H7 (cell line): Measurements from ENCODE around the gene RNF40. TPM values are rescaled to one million over a fixed set of nuclear protein-coding genes. Genes with fewer than 3 reads are reported as not detected.

Experiments
- DNase-seq: peaks from one replicate; pipeline ENCODE4 v3.0.0; 2012
- H3K27me3 ChIP-seq: 2 replicates; pipeline ENCODE4 v1.6.0; 2011; ENCODE audit warnings: mild to moderate bottlenecking, low read length; ENCODE audit not compliant: control insufficient read depth, insufficient read depth
- H3K36me3 ChIP-seq: replicated peaks from 2 replicates; pipeline ENCODE4 v1.5.1; 2011; ENCODE audit warnings: low read length; ENCODE audit not compliant: control insufficient read depth, insufficient read depth
- H3K4me3 ChIP-seq: 2 replicates; pipeline ENCODE4 v1.5.1; 2011; ENCODE audit warnings: low read depth, mild to moderate bottlenecking, control low read depth, low read length, moderate library complexity; ENCODE audit not compliant: insufficient read depth
- total RNA-seq: library from RNA; depleted of rRNA; stranded (reverse); fragments of >200 nt; shearing (Covaris generic); gene quantifications from 2 replicates; pipeline ENCODE4 v1.2.3, GENCODE V29; 2014

The RNF40 gene
- total RNA-seq, 1 experiment from 2014 or later, result 72.6 TPM

DNA sequence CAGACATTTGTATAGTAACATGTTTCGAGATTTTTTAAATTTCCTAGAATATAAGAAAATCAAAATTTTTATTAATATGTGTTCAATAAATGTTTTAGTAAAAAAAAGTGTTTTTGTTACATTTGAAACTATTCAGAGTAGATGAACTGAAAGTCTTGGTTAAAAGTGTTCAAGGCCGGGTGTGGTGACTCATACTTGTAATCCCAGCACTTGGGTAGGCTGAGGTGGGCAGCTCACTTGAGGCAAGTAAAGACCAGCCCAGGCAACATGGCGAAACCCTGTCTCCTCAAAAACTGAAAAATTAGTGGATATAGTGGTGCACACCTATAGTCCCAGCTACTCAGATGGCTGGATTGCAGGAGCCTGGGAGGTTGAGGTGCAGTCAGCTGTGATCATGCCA lies 30.7 kb upstream of the RNF40 start:
- Histone ChIP-seq H3K27me3 (no peaks in the 10 kb centered on the region), H3K36me3 (peaks cover 33% of the 10 kb centered on the region), H3K4me3 (no peak overlapping the region)
- no peak for DNase-seq

DNA sequence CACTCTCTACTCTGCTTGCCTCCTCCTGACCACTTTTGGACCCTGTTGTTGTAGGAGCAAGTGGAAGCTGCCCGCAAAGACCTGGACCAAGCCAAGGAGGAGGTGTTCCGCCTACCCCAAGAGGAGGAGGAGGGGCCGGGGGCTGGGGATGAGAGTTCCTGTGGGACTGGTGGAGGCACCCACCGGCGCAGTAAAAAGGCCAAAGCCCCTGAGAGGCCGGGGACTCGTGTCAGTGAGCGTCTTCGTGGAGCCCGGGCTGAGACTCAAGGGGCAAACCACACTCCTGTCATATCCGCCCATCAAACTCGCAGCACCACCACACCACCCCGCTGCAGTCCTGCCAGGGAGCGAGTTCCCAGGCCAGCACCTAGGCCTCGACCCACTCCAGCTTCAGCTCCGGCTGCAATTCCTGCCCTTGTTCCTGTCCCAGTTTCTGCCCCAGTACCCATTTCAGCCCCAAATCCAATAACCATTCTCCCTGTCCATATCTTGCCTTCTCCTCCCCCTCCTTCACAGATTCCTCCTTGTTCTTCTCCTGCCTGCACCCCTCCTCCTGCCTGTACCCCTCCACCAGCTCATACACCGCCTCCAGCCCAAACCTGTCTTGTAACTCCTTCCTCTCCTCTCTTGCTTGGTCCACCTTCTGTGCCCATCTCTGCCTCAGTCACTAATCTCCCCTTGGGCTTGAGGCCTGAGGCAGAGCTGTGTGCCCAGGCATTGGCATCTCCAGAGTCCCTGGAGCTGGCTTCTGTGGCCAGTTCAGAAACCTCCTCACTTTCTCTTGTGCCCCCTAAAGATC lies 24.9 kb upstream of the RNF40 start:
- peak; percentile 34 for DNase-seq
- Histone ChIP-seq H3K4me3 (no peak overlapping the region), H3K27me3 (no peaks in the 10 kb centered on the region), H3K36me3 (peaks cover 36% of the 10 kb centered on the region)

GRCh38 chr16:30737794-30738648 lies 24.1 kb upstream of the RNF40 start:
- Histone ChIP-seq H3K36me3 (peaks cover 35% of the 10 kb centered on the region), H3K4me3 (no peak overlapping the region), H3K27me3 (no peaks in the 10 kb centered on the region)
- peak; percentile 30 for DNase-seq

DNA sequence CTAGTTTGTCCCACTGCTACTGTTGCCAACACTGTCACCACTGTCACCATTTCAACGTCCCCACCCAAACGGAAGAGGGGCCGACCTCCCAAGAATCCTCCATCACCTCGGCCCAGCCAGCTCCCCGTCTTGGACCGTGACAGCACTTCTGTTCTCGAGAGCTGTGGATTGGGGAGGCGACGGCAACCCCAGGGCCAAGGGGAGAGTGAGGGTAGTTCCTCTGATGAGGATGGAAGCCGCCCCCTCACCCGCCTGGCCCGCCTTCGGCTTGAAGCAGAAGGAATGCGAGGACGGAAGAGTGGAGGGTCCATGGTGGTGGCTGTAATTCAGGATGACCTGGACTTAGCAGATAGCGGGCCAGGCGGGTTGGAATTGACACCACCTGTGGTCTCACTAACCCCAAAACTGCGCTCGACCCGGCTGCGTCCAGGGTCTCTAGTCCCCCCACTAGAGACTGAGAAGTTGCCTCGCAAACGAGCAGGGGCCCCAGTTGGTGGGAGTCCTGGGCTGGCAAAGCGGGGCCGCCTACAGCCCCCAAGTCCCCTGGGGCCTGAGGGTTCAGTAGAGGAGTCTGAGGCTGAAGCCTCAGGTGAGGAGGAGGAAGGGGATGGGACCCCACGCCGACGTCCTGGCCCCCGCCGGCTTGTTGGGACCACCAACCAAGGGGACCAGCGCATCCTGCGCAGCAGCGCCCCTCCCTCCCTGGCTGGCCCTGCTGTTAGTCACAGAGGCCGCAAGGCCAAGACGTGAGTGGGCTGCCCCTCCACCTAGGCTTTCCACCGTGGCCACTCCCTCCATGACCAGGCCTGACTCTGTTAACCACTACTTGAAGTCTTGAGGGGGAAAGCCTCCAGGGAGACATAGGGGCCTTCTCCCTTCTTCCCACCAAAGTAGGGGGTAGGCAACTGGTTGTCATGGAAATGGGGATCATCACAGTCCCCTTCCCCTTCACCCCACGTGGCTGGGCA lies 22.9 kb upstream of the RNF40 start:
- peaks cover 25% of the 10 kb centered on the region for H3K36me3 ChIP-seq
- no peaks in the 10 kb centered on the region for H3K27me3 ChIP-seq
- DNase-seq, result peak; percentile 60
- no peak overlapping the region for H3K4me3 ChIP-seq

DNA sequence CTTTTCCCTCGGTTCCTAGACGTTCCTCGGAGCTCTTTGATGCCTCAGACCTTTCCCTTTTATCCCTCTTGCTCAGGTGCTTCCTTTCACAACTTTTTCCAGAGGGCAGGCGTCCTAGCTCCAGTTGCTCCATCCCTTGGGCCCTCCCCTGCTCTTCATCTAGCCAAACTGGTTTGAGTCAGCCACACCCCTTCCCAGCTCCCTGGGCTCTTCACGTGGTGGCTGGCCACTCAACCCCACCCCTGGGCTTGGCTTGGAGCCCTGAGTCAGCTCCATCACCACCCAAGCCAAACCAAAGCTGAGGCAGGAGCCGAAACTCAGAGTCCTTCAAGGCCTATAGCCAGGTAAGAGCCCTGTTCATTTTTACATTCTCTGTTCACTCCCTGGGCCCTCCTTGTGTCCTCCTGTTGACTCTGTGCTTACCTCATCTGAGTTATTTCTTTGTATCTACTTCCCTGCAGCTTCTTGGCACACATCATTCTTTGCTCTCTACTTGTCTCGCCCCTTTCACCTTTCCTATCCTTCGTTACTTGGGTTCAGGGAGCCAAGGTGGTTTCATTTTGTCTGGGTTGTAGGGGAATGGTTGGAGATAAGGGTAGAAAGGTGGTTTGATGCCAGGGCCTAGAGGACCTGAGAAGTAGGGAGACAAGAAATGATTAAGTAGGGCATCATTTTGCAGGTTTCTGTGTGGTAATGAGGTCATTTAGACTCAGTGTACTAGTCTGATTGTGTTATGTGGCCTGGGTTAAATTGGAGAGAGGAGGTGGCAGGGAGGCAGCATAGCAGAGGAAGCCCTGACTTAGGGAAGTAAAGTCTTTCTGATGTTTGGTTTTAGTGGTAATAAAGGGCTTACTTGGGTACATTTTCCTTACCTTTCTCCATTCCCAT lies 21.5 kb upstream of the RNF40 start:
- Histone ChIP-seq H3K36me3 (peaks cover 21% of the 10 kb centered on the region), H3K27me3 (no peaks in the 10 kb centered on the region), H3K4me3 (no peak overlapping the region)
- DNase-seq, result peak; percentile 86

DNA sequence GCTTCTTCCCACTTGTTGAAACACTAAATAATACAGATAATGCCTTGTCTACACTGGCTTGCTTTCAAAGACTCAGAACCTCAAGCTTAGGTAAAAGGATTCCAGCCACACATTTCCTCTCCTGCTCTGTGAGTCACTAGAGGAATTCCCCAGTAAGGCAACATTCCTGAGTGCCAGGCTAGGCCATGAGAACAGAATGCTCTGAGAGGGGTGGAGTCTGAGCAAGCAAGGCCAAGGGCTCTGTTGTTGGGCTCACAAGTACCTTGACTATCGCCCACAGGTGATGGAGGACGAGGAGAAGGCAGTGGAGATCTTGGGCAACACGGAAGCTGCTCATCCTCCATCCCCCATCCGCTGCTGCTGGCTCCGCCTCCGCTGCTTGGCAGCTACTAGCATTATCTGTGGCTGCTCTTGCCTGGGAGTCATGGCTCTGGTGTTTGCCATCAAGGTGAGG lies 20.6 kb upstream of the RNF40 start:
- DNase-seq, result peak; percentile 58
- Histone ChIP-seq H3K36me3 (peaks cover 13% of the 10 kb centered on the region), H3K4me3 (no peak overlapping the region), H3K27me3 (no peaks in the 10 kb centered on the region)

GRCh38 chr16:30743716-30744115 lies 18.4 kb upstream of the RNF40 start:
- Histone ChIP-seq H3K36me3 (peaks cover 3% of the 10 kb centered on the region), H3K27me3 (no peaks in the 10 kb centered on the region), H3K4me3 (no peak overlapping the region)
- no peak for DNase-seq

GRCh38 chr16:30744183-30744582 lies 17.9 kb upstream of the RNF40 start:
- Histone ChIP-seq H3K36me3 (peaks cover 3% of the 10 kb centered on the region), H3K27me3 (no peaks in the 10 kb centered on the region), H3K4me3 (no peak overlapping the region)
- DNase-seq, result no peak

- no peak for DNase-seq
- H3K36me3 ChIP-seq, result peaks cover 3% of the 10 kb centered on the region
- no peak overlapping the region for H3K4me3 ChIP-seq
Observed at GRCh38 chr16:30745082-30745481, 17.0 kb upstream of the RNF40 start.

DNA sequence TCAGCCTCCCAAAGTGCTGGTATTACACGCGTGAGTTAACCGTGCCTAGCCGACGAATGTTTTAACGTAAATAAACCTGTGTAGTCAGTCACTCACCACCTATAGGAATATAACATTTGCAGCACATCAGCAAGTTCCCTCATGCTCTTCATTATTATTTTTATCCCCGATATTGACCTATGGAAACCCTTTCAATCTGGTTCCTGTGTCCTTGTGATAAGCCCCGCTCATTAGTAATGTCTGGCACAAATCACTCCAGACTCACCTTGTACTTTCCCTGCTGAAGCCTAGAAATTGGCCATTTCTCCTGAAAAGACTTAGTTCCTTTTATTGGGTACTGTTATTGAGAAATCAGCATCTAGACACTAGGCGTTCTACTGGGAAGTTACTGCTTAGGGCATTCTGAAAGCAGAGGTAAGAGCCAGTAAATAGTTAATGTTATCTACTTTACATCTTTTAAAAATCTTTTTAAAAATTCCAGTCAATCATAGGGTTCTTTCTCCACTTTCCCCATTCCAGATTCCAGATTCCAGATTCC lies 15.4 kb upstream of the RNF40 start:
- H3K27me3 ChIP-seq, result no peaks in the 10 kb centered on the region

More at GRCh38 chr16:30745082-30745481, 17.0 kb upstream of the RNF40 start:
- no peaks in the 10 kb centered on the region for H3K27me3 ChIP-seq

GRCh38 chr16:30747331-30747730 lies 14.8 kb upstream of the RNF40 start:
- no peaks in the 10 kb centered on the region for H3K27me3 ChIP-seq
- DNase-seq, result no peak
- H3K36me3 ChIP-seq, result peaks cover 6% of the 10 kb centered on the region
- no peak overlapping the region for H3K4me3 ChIP-seq

More for the DNA sequence above, 15.4 kb upstream of the RNF40 start:
- Histone ChIP-seq H3K4me3 (no peak overlapping the region), H3K36me3 (peaks cover 6% of the 10 kb centered on the region)
- no peak for DNase-seq

DNA sequence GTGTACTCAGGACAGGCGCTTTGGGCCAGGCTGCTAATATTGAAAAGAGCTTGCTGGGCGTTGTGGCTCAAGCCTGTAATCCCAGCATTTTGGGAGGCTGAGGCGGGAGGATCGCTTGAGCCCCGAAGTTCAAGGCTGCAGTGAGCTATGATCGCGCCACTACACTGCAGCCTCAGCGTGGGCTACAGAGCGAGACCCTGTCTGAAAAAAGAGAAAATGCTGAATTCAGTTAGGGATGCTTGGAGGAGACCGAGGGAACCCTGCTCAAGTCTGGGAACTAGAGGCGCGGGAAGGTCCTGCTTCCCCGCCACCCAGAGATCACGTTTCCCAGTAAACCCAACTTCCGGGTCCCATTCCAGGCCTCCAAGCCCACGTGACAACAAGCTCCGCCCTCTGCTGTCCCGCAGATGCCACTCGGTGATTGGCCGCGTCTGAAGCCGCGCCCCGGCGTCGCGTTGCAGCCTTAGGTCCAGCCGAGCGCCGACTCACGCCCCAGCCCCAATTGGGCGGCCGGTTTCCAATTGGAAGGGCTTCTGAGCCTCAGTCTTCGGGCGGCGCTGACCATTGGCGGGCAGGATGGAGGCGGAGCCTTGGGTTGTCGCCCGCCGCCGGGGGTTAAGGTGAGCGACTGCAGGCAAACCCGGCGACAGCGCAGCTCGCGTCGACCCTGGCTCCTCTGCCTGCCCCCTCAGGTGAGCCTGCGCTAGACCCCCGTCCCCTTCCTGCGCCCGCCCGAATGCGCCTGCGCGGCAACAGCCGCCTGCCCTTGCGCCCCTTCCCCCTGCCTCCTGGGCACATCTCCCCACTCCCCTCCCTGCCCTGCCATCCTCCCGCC lies 14.1 kb upstream of the RNF40 start, which contains the start of gene PHKG2:
Gene PHKG2 (plus strand): TSS at position 627 of the 835 bp plus-strand sequence. CDS start 396 bp downstream, outside the sequence.
- DNase-seq, result peak; percentile 99

More for the DNA sequence above, 14.1 kb upstream of the RNF40 start, which contains the start of gene PHKG2:
- Histone ChIP-seq H3K36me3 (peaks cover 6% of the 10 kb centered on the region), H3K27me3 (no peaks in the 10 kb centered on the region), H3K4me3 (peak within 1 kb of the TSS; percentile 72)
